GM18502 (cell line): Measurements from ENCODE around the gene SFTPD.
"Not testable (repeated sequence)": the region's sequence is repeated elsewhere in the genome, so short reads cannot be mapped to it uniquely, and the experiment has no call there.

Source experiments
- ATAC-seq: cut with Tn5 transposase; IDR thresholded peaks from one replicate; pipeline ENCODE4 v1.9.1; 2021; ENCODE audit warnings: mild to moderate bottlenecking; ENCODE audit not compliant: unreplicated experiment, poor library complexity

Gene SFTPD

GRCh38 chr10:79928028-79928583 is 20.8 kb downstream of the SFTPD start:
- no peak for ATAC-seq

GRCh38 chr10:79927111-79927828 is 21.6 kb downstream of the SFTPD start:
- no peak for ATAC-seq

- ATAC-seq = no peak
Measured at GRCh38 chr10:79926037-79926436, 22.9 kb downstream of the SFTPD start.

GRCh38 chr10:79925614-79926013 is 23.3 kb downstream of the SFTPD start:
- no peak for ATAC-seq

- no peak for ATAC-seq
Measured at GRCh38 chr10:79923669-79924068, 25.2 kb downstream of the SFTPD start.

GRCh38 chr10:79923145-79923544 is 25.8 kb downstream of the SFTPD start:
- ATAC-seq = no peak

GRCh38 chr10:79922011-79922412 is 26.9 kb downstream of the SFTPD start:
- not testable (repeated sequence) for ATAC-seq

GRCh38 chr10:79915838-79916237 is 33.1 kb downstream of the SFTPD start:
- ATAC-seq = not testable (repeated sequence)

- not testable (repeated sequence) for ATAC-seq
Measured at GRCh38 chr10:79914512-79914911, 34.4 kb downstream of the SFTPD start.

- ATAC-seq = no peak
Measured at GRCh38 chr10:79910836-79911235, 38.1 kb downstream of the SFTPD start.

- peak; percentile 74 for ATAC-seq
Measured at GRCh38 chr10:79910344-79910743, 38.6 kb downstream of the SFTPD start.

- no peak for ATAC-seq
Measured at GRCh38 chr10:79905322-79906314, 43.3 kb downstream of the SFTPD start.

GRCh38 chr10:79904671-79905321 is 44.1 kb downstream of the SFTPD start:
- no peak for ATAC-seq

GRCh38 chr10:79901571-79901970 is 47.3 kb downstream of the SFTPD start:
- ATAC-seq = not testable (repeated sequence)

- no peak for ATAC-seq
Measured at GRCh38 chr10:79898597-79899325, 50.1 kb downstream of the SFTPD start.

- ATAC-seq = not testable (repeated sequence)
Measured at GRCh38 chr10:79892896-79893295, 56.0 kb downstream of the SFTPD start.

GRCh38 chr10:79890469-79890868 is 58.4 kb downstream of the SFTPD start:
- no peak for ATAC-seq

GRCh38 chr10:79888984-79889383 is 59.9 kb downstream of the SFTPD start:
- ATAC-seq = not testable (repeated sequence)
